NCI-H345 (cell line): ENCODE data around the gene COMT.

Experiments used
- DNase-seq: peaks from one replicate; lab custom pipeline; 2025; lab: John Stamatoyannopoulos, UW

The COMT gene

DNA sequence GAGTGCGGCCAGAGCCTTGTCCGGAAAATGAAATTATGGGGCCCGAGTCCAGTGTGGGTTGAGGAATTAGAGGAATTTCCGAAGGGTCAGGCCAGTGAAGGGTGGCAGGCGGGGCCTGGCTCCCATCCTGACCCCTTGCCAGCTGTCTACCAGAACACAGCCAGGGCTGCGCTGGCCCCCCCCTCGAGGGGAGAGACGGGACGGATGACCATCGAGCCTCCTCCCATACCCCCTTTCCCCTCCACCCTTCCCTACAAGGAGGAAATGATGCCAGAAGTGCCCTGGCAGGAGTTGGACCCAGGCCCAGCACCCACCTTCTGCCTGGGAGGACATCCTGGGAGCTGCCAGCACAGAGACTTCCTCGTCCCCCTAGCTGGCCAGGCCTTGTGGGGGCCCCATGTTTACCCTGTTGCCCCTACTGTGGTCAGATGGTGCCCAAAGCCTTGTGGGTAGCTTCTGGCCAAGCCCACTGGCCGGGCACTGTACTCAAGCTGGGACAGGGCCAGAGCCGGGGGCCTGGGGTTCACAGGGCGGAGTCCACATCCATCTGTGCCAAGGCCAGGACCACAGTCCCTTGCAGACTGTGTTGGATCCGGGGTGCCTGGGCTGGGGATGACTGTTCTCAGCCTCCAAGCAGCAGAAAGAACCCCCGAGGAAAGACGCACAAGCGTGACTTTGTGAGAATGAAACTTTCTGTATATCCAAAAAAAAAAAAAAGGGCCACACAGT lies 54.2 kb downstream of the COMT start:
- no peak for DNase-seq

DNA sequence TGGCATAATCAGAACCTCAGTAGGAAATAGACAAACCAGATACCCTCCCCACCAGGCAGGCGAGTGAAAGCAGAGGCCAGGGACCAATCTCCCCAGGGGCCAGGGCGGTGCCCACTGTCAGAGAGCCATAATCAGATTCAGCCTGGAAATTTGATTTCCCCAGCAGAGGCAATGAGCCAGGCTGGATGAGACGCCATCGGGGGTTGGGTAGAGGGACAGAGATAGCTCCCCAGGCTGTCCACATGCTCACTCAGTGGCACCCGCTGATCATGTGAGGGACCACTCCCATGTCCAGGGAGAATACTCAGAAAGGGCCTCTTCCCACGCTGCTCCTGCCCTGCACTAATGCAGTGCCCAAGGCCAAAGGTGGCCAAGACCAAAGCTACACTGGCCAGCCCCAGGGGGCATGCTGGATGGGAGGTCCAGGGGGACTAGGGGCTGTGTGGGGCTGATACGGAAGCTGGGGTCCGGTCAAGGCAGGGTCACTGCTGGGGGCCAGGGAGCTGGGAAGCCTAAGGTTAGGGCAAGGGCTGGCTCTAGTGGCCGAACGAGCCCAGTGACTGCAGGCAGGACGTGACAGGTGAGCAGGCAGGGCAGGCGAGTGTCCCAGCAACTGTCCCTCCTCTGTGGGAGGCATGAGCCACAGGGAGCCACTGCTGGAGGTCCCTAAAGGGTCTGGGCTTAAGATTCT lies 55.3 kb downstream of the COMT start:
- no peak for DNase-seq

DNA sequence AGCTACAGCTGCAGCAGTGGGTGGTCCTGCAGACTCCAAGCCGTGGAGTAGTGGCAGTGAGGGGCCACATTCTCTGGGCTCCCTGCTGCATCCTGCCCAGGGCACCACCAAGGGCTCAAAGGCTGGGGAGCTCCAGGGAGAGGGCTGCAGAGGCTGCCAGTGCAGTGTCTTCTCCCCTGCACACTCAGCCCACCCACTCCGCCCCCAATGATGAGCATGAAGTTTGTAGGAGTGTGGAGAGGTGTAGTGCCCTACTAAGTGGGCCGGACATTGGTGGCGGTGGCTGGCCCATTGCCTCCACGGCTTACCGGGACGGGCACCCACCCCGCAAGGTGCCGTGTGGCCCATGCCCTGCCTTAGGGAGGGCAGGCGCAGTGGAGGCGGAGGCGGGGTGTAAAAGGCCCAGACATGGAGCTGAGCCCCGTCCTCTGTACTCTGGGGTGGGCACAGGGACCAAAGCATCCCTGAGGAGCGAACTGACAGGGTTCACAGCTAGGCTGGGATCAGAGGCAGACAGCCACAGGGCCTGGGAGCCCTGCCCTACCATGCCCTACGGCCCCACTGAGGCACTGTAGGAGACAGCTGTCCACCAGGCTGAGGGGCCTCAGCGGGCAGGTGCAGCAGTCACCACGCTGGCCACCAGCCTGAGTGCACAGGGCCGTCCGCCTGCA lies 56.1 kb downstream of the COMT start:
- DNase-seq = no peak

DNA sequence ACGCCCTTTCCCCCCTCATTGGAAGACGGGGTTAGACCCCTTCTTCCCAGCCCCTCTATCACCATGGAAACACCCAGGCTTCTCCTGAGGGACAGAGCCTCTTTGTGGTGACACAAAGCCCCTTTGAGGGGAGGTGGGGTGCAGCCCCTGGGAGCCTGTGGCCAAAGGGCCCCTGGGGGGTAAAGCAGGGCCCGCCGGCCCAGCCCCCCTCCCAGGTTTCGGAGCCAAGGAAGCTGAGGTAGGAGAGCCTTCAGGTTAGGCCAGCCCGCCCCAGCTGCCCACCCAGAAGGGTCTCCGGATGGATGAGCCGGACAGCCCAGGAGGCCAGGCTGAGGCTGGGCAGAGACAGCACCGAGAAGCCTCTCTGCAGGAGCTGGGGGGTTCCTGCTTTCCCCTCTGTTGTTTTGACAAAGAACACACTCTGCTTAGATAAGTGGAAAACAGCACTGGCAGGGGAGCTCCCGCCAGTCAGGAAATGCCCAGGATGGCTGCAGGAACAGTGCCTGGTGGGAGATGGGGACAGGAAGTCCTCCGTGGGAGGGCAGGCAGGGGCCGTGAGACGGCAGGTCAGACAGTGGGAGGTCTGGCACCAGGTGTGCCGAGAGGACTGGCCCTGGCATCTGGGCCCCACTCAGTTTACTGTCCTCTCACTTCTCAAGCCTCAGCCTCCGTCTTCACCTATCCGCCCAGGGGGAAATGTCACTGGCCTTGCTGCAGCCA lies 56.8 kb downstream of the COMT start:
- no peak for DNase-seq

DNA sequence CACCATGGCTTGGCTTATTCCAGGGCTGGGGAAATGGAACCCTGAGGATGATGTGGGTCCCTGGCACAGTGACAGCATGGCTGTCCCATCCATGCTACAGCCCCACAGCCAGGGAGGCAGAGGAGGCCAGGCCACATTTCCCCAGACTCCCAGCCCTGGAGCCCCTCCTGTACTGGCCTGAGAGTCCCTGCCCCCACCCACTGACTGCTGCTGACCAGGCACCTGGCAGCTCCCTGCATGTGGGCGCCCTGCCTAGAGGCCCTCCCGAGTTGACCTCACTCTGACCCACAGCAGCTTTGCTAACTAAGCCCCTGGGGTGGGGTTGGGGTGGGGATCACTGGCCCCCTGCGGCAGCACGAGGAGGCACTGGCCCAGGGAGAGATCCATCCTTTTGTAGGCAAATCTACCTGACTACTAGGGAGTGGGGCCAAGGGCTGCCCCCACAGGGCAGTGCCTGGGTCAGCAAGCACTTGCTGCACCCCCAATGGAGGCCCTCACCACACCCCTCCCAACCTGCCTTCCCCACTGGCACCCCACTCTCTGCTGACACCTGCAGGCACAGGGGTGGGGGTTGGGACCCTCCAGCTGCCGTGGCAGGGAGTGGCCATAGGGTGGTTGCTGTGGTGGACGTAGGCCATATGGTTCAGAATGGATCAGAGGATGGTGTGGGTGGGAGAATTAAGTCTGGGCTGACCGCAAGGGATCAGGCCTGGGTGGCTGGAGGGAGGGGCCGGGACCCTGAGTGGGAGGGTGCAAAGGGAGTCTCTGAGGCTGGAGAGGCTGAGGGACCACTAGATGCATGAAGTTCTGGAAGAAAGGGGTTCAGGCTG lies 57.6 kb downstream of the COMT start:
- no peak for DNase-seq

DNA sequence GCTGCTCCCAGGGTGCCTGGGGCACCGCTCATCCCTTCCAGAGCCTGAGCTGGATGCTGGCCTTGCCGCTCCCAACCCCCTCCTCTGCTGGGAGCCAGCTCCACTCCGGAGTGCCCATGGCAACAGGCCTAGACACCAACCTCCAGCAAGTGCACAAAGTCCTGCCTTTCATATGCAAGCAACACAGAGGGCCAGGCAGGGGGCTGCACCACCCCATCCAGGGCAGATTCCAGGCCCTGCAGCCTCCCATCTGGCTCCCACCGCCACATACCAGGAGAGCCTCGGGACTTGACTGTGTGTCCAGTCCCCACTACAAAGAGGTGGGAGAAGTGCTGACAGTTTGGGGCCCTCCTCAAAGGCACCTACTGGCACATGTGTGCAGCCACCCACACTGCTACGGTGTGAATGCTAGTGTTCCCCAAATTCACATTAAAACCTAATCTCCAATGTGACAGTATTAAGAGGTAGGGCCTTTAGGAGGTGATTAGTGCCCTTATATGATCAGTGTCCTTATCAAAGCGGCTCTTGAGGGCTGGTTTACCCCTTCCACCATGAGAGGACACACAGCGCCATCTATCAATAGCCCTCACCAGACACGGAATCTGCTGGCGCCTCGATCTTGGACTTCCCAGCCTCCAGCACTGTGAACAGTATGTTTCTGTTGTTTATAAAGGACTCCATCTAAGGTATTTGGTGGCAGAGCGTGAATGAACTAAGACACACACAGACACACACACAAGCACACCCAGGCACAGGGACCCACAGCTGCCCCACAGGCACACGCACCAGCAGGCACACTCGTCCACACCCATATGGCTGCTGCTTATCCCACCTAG lies 58.9 kb downstream of the COMT start:
- no peak for DNase-seq

DNA sequence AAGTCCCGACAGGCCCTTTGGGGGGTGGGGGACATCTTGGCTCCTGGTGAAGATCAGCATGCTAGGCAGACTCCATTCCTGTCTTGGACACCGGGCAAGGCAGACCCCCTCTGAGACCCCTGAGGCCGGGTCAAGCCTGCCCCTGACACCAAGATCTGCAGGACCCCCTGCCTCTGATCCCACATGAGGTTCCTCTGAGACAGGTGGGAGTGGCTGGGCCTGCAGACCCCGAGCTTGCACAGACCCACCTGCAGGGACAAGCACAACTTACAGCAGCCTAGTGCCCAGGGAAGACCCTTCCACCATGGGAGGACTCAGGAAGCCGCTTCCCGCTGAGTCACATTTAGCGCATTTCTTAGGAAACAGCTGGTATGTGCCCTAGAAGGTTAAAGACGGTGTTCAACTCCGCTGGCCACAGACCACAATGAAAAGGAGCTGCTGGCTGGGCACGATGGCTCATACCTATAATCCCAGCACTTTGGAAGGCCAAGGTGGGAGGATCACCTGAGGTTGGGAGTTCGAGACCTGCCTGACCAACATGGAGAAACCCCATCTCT lies 59.6 kb downstream of the COMT start:
- DNase-seq = no peak

DNA sequence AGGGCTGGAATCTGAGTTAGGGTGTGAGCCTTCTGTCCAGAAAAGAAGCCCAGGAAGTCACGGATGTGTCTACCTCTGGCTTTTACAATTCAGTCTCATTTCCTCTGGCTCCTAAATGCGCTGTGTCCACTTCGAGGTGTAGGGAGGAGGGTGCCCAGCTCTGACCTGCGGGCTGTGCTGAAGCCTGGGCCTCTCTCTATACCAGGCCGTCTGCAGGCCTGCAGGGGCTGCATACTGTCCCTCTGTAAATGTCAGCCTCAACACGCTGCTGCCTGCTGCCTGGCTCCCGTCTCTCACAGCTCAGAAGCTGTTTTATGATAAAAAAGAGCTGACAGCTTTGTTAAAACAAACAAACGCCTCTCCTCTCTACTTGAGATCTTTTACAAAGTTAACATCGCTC lies 60.6 kb downstream of the COMT start:
- DNase-seq = no peak

DNA sequence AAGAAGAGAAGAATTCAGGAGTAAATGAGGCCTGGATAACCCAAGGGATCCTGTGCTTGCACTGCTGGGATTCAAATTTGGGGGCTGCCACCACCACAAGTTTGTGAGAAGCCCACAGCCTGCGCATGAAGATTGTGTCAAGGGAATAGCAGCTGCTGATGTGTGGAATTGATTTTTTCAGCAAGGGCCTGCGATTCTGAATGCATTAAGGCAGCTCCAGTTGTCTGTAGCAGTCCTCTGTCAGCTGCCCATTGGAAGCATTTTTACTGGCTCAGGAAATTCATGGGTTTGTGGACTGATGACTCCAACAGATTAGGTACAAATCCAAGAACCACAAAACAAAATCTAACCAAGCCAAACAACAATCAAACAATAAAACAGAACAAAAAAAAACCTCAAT lies 61.1 kb downstream of the COMT start:
- no peak for DNase-seq

DNA sequence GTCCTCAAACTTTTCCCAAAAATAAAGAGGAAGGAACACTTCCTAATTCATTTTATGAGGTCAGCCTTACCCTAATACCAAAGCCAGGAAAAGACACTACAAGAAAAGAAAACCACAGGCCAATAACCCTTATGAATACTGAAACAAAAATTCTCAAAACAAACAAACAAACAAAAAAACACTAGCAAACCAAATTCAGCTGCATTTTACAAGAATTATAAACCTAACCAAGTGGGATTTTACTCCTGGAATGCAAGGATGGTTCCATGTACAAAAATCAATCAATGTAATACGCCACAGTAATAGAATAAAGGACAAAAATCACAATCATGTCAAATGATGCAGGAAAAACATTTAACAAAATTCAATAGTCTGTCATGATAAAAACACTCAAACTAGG lies 61.7 kb downstream of the COMT start:
- DNase-seq = no peak

DNA sequence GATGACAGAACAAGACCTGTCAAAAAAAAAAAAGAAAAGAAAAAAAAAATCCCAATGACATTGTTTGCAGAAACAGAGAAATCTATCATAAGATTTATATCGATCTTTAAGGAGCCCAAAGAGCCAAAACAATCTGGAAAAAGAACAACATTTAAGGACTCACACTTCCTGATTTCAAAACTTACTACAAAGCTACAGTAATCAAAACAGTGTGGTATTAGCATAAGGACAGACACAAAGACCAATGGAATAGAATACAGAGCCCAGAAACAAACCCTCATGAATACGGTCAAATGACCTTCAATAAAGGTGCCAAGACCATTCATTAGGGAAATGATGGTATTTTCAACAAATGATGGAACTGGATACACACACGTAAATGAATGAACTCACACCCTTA lies 62.9 kb downstream of the COMT start:
- DNase-seq = no peak

DNA sequence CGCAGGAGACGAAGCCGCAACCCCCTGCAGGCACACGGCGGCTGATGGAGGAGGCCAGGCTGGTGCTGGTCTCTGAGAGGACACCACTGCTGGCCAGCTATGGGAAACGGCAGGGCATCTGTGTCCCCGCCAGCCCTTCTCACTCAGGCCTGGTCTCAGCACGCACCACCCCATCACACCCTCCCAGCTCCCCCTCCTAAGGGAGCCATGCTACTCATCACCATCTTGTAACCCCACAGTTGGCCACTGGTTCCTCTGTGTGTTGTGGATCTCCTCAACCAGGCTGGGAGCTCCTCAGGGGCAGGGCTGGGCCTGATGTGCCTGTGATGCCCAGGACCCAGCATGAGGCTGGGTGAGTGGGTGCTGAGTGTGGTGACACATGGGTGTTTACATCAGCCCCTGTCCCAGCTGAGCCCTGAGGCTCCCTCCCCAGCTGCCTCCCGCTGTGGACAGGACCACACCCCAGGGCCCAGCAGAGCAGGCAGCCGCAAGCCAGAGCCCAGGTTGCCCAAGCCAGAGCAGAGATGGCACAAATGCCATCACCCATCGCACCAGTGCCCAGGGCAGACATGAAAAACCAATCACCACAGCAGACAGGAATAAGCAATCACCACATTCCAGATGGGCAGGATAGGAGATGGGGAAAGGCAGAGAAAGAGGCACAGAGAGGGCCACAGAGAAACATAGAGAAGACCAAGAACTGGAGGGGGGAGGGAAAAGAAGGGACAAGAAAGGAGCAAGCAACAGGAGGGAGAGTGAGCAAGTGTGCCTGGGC lies 66.8 kb downstream of the COMT start:
- DNase-seq = no peak

DNA sequence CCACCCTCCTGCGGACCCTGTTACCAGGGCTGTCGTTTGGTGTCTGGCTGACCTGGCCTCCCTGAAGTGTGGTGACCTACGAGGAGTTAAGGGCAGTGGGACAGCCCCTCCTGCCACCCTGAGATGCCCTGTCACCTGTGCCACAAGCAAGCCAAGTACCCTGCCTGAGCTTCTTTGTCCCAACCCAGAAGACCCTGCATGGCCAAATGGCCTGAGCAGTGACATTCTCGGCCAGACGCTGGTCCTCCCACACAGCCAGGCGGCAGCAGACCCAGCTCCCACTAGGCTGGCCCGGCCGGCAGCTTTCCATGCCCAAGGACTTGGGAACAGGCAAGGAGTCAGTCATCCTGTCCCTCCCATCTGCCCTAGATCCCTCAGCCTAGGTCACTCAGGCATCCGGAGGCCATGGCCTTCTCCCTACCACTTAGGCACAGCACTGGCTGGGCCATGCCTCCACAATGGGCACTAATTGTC lies 67.5 kb downstream of the COMT start:
- no peak for DNase-seq

DNA sequence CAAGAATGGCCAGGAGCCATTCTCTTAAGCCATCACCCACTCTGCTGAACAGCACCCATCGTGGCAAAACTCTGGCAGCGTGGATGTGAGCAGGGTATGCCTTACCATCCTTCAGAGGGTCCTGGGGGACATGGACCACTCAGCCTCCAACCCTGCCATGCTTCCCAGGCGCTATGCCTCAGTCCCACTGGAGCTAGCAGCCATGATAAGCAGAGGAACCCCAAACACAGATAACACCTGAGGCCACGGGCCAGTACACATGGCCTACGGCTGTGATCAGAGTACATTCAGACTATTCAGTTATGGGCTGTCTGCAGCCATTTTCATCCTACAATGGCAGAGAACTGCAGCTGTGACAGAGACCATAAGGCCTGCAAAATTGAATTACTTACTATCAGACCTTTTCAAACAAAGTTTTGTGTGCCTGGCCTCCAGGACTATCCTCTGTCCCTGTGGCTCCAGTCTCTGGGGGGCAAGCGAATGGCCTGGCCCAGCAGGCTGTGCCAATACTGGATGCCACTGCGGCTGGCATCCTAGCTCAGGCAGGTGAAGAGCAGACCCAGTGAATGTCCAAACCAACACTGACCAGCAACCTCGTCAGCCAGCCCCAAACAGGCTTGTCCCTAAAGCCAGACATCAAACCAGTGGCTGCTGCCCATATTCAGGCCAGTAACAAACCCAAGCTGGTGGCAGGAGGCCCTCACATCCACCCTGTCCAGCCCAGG lies 68.2 kb downstream of the COMT start:
- no peak for DNase-seq

DNA sequence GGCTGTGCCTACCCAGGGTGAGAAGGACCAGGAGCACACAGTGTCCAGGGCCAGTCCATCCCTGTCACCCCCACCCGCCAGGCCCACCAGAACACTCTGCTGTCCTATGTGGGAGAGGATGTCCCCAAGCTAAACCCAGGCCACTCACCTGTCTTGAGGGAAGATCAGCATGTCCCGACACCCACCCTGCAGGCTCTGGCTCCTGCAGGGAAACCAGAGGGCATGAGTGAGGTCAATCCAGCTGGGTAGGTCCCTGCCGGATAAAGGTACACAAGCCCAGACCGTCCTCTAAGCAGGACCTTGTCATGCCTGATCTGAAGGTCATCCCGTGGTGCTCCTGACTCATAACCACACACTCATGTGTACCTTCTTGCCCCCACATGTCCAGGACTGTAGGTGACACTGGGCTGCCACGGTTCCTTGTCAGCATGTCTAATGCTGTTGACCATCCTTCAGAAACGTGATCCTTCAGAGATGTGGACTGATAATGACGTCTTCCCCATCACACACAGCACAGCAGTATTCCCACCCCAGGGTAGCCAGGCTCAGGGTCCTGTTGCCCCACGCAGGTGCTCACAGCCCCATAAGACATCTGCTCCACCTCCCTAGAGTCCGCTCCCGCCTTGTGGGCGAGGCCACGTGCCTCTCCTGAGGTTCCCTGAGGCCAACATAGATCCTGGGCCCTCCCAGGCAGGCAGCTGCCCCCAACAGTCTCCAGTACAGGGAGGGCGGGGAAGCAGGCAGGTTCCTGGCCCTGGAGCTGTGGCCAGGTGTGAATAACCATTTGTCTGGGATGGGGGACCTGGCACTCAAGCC lies 68.9 kb downstream of the COMT start:
- DNase-seq = no peak

DNA sequence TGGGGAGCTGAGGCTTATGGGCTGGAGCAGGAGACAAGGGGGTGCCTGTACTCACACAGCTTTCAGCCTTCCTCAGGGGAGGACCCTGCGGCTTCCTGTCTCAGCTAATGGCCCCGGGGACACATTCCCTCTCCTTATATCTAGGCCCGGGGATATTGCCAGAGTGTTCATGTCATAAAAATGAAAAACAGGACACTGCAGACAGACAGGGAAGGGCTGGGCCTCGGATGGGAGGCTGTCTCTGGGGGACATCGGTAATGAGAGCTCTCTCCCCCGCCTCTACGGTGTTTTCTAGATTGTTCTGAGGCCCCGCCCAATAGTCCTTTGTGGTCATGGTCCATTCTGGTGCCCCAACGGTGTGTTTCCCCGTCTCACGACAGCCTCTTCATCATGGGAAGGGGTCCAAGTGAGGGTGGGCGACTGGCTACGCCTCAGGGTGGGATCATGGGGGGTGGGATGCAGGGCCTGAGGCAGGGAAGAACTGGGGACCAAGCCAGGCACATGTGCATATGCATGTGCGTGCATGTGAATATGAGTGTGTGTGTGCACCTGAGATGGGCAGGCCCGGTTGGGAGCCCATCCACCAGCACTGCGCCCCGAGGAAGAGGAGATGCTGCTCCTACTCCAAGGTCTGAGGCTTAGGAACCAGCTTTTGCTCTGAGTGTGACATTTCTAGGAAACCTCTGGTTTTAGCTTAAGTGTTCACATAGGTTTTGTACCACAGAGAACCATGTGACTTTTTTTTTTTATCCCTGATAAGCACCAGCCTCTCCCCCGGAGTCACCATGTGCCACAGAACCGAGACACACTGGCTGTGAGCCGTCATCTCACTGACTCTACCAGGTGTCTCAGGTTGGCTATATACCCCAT lies 69.8 kb downstream of the COMT start:
- no peak for DNase-seq
